GM18951 (cell line): Measurements from ENCODE around the gene GRB14.
"Not testable (repeated sequence)": the region's sequence is repeated elsewhere in the genome, so short reads cannot be mapped to it uniquely, and the experiment has no call there.

Experiments
- POLR2A ChIP-seq: IDR thresholded peaks from 4 replicates; pipeline ENCODE4 v1.6.1; 2011; ENCODE audit warnings: mild to moderate bottlenecking; ENCODE audit not compliant: insufficient read length, insufficient read depth; ENCODE audit errors: extremely low read depth
- in situ Hi-C: fragments of 300-500 bp; cut with MboI; formaldehyde crosslinking; loops from one replicate; pipeline ENCODE4 v1.12.0; 2022; ENCODE audit warnings: low sequenced_read_pairs, mixed read lengths, inconsistent platforms; ENCODE audit not compliant: unreplicated experiment

Gene GRB14

DNA sequence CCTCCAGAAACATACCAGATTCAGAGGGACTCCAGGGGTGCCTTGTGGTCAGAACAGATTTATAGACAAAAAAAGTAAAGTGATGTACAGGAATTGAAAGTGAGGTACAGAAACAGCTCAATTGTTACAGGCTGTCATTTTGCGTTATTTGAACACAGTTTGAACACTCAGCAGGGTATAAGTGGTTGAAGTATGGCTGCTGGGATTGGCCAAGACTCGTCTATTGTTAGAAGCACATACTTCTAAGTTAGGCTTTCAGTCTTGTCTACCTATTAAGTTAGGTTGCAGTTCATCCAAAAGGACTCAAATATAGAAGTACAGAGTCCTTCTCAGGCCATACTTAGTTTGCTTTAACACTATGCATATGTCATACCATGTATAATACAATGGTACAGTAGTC lies 21.0 kb upstream of the GRB14 start:
- in situ Hi-C loops, result no loop called here
- TF ChIP-seq POLR2A, result no peak

- in situ Hi-C loops, result not testable (repeated sequence)
Observed at GRCh38 chr2:164628319-164628718, 7.0 kb upstream of the GRB14 start.

GRCh38 chr2:164625378-164625971 lies 4.2 kb upstream of the GRB14 start:
- in situ Hi-C loops, result no loop called here
- no peak for TF ChIP-seq POLR2A

GRCh38 chr2:164624316-164624715 lies 3.0 kb upstream of the GRB14 start:
- TF ChIP-seq POLR2A, result no peak
- in situ Hi-C loops, result no loop called here

DNA sequence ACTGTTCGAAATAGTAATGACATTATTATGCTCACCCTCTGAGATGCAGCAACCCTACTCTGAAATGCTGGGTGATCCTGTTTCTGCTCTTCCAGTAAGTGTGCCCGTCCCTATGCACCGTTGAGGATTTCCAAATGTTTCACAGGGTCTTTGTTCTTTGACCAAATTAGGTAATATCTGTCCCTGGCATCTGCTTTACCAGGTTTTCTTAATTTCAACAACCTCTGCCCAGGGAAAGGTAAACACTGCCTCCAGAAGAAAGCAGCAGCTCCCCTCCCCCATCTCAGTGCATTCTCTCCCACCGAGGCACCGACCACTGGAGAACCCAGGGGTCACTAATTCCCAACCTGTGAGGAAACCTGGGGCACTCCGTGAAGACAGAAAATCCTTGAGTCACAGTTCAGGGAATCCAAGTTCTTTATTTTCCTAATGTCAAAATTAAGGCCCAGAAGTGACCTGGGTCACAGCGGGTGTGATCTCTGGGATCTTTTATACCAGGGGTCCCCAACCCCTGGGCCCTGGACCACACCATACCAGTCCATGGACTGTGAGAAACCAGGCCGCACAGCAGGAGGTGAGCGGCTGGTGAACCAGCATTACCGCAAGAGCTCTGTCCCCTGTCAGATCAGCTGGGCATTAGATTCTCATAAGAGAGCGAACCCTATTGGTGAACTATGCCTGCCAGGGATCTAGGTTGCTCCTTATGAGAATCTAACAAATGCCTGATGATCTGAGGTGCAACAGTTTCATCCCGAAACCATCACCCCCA lies 1.2 kb upstream of the GRB14 start:
- in situ Hi-C loops, result no loop called here
- no peak for TF ChIP-seq POLR2A

DNA sequence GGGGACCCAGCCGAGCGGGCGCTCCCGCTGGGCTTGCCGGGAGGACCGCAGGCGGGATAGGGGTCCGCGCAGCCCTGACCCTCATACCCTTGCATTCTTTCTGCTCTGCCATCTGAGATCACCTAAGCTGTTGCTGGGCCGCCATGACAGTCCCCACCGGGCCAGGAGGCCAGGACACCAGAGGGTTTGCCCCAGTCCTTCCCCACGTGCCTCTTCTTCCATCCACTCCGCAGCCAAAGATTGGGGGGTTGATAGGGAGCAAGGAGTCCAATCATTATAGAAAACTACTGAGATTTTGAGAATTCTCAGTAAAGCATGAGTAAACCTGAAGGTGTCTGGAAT lies 453 bp upstream of the GRB14 start:
- in situ Hi-C loops, result no loop called here
- TF ChIP-seq POLR2A, result no peak

DNA sequence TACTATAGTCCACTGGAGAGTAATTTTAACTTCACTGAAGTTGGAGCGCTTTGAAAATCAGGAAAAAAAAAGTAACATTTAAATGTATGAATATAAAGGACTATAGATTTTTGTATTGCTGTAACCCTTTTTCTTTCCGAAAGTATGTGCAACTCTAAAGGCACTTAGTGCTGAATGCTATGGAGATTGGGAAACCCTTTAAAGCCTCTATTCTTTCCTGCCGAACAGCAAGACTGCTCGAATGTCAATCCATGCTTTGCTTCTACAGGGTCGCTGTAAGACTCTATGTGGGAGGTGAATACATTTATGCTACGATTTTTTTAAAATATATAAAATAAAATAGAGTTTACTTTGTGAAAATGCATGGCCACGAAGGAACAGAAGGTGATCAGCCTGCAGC lies 825 bp downstream of the GRB14 start:
- no peak for TF ChIP-seq POLR2A
- in situ Hi-C loops, result no loop called here

DNA sequence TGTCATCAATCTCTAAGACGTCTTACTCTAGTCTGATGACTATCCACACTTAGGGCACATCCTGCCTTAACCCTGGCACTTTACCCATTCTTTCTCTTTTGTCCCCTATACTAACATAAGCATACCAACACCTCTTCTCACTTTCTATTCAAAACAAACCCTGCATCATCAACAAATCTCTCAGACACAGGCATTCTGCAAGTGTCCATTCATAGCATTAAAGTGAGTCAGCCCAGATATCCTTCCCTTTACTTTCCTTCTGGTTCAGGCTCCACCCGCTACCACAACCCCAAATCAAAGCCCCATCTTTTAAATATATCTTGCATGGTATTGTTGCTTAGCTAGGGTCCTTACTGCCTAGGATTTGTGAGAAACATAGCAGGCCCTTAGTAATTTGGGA lies 3.8 kb downstream of the GRB14 start:
- in situ Hi-C loops, result no loop called here
- no peak for TF ChIP-seq POLR2A

DNA sequence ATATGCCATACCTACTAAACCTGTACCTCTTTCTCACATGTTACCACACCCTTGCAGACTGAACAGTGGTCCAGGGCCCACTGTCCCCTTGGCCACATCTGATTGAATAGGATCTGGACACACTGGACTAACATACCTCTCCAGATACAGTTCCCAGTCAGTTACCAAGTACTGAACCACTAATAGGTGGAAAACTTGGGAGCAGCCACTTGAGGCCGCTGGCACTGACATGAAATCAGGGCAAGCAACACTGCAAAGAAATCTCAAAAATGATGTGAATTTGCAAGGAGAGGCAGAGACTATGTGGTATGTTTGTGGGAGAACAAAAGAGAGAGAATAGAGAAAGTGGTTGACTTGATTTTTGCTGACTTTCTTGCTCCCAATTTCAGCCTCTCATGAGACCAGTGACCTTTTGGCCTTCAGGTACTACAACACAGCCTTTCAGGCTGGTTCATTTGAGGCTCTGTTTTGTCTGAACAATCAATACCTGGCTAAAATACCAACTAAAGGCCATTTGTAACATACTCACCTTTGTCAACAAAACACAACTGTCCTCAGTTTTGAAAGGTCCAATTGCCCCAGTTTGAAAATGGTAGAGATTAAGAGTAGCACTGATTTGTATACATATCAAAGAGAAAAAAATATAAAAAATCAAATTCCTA lies 7.8 kb downstream of the GRB14 start:
- in situ Hi-C loops, result no loop called here

GRCh38 chr2:164609790-164610189 lies 11.5 kb downstream of the GRB14 start:
- in situ Hi-C loops, result no loop called here
- no peak for TF ChIP-seq POLR2A

More for the DNA sequence above, 7.8 kb downstream of the GRB14 start:
- TF ChIP-seq POLR2A, result no peak

- in situ Hi-C loops, result no loop called here
- TF ChIP-seq POLR2A, result no peak
Observed at GRCh38 chr2:164606557-164606956, 14.7 kb downstream of the GRB14 start.

DNA sequence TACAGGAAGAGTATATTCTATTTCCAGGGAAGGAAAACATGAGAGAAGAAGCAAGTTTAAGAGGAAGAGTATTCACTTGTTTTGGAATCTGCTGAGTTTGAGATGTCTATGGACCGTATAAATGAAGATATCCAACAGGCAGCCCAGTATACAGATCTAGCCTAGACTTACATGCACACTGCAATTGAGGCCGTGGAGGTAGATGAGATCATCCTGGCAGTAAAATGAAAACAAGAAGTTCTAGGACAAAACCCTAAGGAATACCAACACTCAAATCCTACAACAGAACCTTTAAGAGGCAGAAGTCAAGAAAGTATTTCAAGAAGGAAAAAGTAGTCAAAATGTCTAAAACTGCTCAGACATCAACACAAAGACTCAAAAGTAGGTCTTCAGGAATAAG lies 16.0 kb downstream of the GRB14 start:
- TF ChIP-seq POLR2A, result no peak
- in situ Hi-C loops, result no loop called here

DNA sequence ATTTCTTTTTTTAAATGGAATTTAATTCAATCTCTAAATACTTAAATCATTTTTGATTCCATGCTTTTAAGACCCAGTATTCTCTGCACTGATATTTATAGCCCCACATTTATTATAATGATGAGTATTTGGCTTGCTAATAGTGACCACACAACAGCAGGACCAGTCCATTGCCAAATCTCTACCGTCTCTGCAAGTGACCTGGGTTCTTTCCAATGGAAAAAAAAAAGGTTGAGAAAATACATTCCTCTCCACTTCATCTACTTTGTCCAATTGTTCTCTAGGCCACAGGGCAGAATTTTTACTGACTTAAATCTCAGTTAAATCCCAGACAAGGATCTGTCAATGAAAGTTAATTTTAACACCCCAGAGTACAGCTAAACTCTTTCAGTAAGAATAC lies 20.5 kb downstream of the GRB14 start:
- in situ Hi-C loops, result no loop called here
- no peak for TF ChIP-seq POLR2A

GRCh38 chr2:164599954-164600589 lies 21.2 kb downstream of the GRB14 start:
- in situ Hi-C loops, result no loop called here
- no peak for TF ChIP-seq POLR2A
